ENCODE results near the gene S100B.

DNA sequence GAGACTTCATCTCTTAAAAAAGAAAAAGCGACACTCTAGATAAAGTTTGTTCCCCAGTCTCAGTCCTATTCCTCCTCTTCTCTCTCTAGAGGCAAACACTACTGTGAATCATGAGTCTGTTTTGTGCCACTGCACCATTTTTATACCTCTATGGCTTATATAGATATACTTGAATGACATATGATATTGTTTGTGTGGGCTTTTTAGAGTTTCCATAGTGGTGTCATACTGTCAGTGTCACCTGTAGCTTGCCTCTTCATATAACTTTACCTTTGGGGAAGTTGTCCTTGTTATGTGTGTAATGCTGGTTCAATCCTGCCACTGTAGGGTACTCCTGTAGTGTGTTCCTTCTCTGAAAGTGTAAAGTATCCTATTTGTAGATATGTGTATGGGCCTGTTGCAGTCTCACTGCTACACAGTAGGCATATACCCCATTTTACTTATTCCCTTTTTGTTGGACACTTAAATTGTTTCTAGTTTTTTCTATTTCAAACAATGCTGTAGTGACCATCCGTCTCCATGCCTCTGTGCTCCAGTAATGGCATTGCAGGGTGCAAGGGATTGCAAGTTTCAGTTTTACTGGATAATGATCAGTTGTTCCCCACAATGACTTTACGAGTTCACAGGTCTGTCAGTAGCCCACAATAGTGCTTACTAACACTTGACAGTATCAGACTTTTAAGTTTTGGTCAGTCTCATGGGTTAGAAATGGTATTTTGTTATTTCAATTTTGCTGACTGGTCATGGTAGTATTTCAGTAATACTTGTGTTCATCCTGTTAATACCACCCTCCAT is 33.3 kb upstream of the S100B start:
- TF ChIP-seq POLR2A (IDR thresholded peaks at IDR 0.05) (no peak), EP300 (IDR thresholded peaks at IDR 0.05; ENCODE audit: low read depth) (no peak), POLR2AphosphoS5 (IDR thresholded peaks at IDR 0.05) (no peak)

Measured in transverse colon (tissue), 3 donors.